ENCODE results near the gene PACRG. TPM values are rescaled to one million over a fixed set of nuclear protein-coding genes. Genes with fewer than 3 reads are reported as not detected.

Gene PACRG
- total RNA-seq, 1 experiment from 2014 or later, result 0.26 TPM

DNA sequence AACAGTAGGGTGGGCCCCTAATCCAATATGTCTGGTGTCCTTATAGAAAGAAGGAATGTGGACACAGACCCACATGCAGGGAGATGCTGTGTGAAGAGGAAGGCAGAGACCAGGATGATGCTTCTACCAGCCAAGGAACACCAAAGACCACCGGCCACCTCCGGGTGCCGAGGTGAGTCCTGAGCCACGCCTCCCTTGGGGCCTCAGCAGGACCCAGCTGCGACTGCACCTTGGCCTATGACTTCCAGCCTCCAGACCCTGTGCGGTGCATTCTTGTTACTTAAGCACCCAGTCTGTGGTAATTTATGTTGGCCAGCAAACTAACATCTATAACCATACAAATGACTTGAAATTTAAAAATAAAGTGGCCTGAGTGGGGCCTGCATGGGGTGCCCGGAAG, 607.3 kb downstream of the PACRG start:
- H3K23me2 ChIP-seq (ENCODE audit: insufficient read length, low read depth, low read length, poor library complexity, severe bottlenecking), result no peaks in the 10 kb centered on the region
- Mint-ChIP-seq H3K27me3 (ENCODE audit: low read depth) (peaks cover 25% of the 10 kb centered on the region), H3K4me1 (peaks cover 32 to 38% of the 10 kb centered on the region in 2 experiments), H3K36me3 (ENCODE audit: insufficient read depth in 1 of 3, low read depth in 3 of 3) (no peaks in the 10 kb centered on the region), H3K27ac (no peak overlapping the region), H3K4me3 (no peak overlapping the region), H3K9me3 (no peaks in the 10 kb centered on the region; a peak in 1 of 5 replicates)
- no peak overlapping the region for H3K4me2 ChIP-seq (ENCODE audit: insufficient read depth, insufficient read length, low read length)
- no peak overlapping the region for H4K8ac ChIP-seq (replicated peaks; ENCODE audit: insufficient read length, low read depth, low read length)
- no CpG with 5 or more reads among the region's 7 CpGs for WGBS (ENCODE audit: extremely low coverage, insufficient read length, low lambda C conversion rate)
- no peak overlapping the region for H2AK5ac ChIP-seq (ENCODE audit: insufficient read length, low read length)
- H3K27ac ChIP-seq (ENCODE audit: insufficient read length, low read depth, low read length), result no peak overlapping the region
- no peak overlapping the region for H2BK5ac ChIP-seq (ENCODE audit: insufficient read length, low read length)
- no peak overlapping the region for H3K56ac ChIP-seq (ENCODE audit: insufficient read length, low read depth, low read length)
- H3K23ac ChIP-seq (ENCODE audit: insufficient read length, low read depth, low read length), result no peak overlapping the region
- H3K9me3 ChIP-seq (ENCODE audit: control insufficient read depth, low read depth, low read length), result no peaks in the 10 kb centered on the region
- no peak overlapping the region for H3K18ac ChIP-seq (ENCODE audit: insufficient read length, low read depth, low read length)
- DNase-seq, result no peak
- H3K14ac ChIP-seq (ENCODE audit: insufficient read depth, low read length), result no peak overlapping the region
- H3K4ac ChIP-seq (ENCODE audit: low read depth, low read length), result no peak overlapping the region
- no peak overlapping the region for H2BK12ac ChIP-seq (ENCODE audit: insufficient read length, low read depth, low read length)
- no peak overlapping the region for H3T11ph ChIP-seq (ENCODE audit: low read length)
- H2BK15ac ChIP-seq (ENCODE audit: low read depth, low read length), result no peak overlapping the region
- H2AFZ ChIP-seq (ENCODE audit: low read length), result no peak overlapping the region
- no peak overlapping the region for H2BK120ac ChIP-seq (ENCODE audit: low read depth, low read length, poor library complexity, severe bottlenecking)
- no peak overlapping the region for H3K9ac ChIP-seq (ENCODE audit: extremely low read depth, insufficient read length, low read length)
- no peaks in the 10 kb centered on the region for H3K79me1 ChIP-seq (ENCODE audit: insufficient read depth, low read depth, low read length, poor library complexity, severe bottlenecking)
- TF ChIP-seq, protein P1, sequence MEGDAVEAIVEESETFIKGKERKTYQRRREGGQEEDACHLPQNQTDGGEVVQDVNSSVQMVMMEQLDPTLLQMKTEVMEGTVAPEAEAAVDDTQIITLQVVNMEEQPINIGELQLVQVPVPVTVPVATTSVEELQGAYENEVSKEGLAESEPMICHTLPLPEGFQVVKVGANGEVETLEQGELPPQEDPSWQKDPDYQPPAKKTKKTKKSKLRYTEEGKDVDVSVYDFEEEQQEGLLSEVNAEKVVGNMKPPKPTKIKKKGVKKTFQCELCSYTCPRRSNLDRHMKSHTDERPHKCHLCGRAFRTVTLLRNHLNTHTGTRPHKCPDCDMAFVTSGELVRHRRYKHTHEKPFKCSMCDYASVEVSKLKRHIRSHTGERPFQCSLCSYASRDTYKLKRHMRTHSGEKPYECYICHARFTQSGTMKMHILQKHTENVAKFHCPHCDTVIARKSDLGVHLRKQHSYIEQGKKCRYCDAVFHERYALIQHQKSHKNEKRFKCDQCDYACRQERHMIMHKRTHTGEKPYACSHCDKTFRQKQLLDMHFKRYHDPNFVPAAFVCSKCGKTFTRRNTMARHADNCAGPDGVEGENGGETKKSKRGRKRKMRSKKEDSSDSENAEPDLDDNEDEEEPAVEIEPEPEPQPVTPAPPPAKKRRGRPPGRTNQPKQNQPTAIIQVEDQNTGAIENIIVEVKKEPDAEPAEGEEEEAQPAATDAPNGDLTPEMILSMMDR (conservative IDR thresholded peaks at IDR 0.05), result no peak
- no peaks in the 10 kb centered on the region; the same call in 1 of the 2 replicates for H3K4me1 ChIP-seq (ENCODE audit: insufficient read depth, low read length)
- no peak overlapping the region for H2BK20ac ChIP-seq (ENCODE audit: low read depth, low read length, poor library complexity, severe bottlenecking)
- no peaks in the 10 kb centered on the region; the same call in 1 of the 2 replicates for H3K27me3 ChIP-seq (ENCODE audit: insufficient read depth, low read length)
- no peaks in the 10 kb centered on the region for H4K20me1 ChIP-seq (ENCODE audit: control insufficient read depth, insufficient read depth, insufficient read length)
- no peak overlapping the region for H4K5ac ChIP-seq (ENCODE audit: insufficient read length, low read depth, low read length)
- H4K91ac ChIP-seq (ENCODE audit: insufficient read length, low read depth, low read length), result no peak overlapping the region
- no peaks in the 10 kb centered on the region for H3K79me2 ChIP-seq (ENCODE audit: insufficient read depth, low read length)
